ENCODE data around the gene LCN9. TPM values are rescaled to one million over a fixed set of nuclear protein-coding genes. Genes with fewer than 3 reads are reported as not detected.

The LCN9 gene
- not detected in 2 replicates for total RNA-seq

GRCh38 chr9:135662758-135663450, at the start of gene LCN9:
Gene LCN9 (plus strand): TSS chr9:135663309. CDS start chr9:135663322, 13 bp downstream.

DNA sequence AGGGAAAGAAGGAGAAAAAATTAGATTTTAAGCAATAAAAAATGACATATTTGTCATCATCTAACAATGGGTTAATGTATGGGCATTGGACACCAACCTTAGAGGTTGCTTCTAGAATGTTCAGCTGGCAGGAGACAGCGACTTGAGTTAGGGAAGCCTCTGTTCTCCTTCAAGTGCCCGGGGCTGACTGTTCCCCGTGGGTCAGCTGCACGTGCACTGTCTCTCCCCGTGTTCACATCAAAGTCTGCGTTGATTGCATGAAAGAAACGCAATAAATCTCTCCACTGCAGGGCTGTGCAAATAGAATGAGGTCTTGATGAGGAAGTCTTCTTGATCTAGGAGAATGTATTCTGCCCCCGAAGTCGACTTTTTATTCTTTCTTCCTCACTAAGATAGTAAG, 23.9 kb upstream of the LCN9 start, which contains the start of gene GLT6D1:
Gene GLT6D1 (minus strand): TSS at position 345 of the 400 bp plus-strand sequence. CDS start 353 bp downstream, outside the sequence.

GRCh38 chr9:135699440-135699839, 36.3 kb downstream of the LCN9 start, which contains the start of gene SOHLH1:
Gene SOHLH1 (minus strand): TSS chr9:135699481. CDS start chr9:135699467, 14 bp downstream.

GRCh38 chr9:135701959-135702721, 39.0 kb downstream of the LCN9 start, which contains the start of gene KCNT1:
Gene KCNT1 (plus strand): TSS chr9:135702185. CDS start chr9:135702259, 74 bp downstream.

Other genes with a start within 250 kb of the LCN9 start
- 11.5 and 17.8 TPM in 2 replicates for gene PPP1R26, start 183.5 kb upstream of the LCN9 start, total RNA-seq
- 10.8 and 15.1 TPM in 2 replicates for gene MRPS2, start 162.6 kb upstream of the LCN9 start, total RNA-seq
- not detected in 2 replicates for gene LCN1, start 141.9 kb upstream of the LCN9 start, total RNA-seq
- not detected in 2 replicates for gene OBP2A, start 117.2 kb upstream of the LCN9 start, total RNA-seq
- not detected in 2 replicates for gene PAEP, start 101.6 kb upstream of the LCN9 start, total RNA-seq
- not detected in 2 replicates for gene GLT6D1, start 23.8 kb upstream of the LCN9 start, total RNA-seq
- gene SOHLH1, start 36.2 kb downstream of the LCN9 start, total RNA-seq = not detected in 2 replicates
- gene KCNT1, start 38.9 kb downstream of the LCN9 start, total RNA-seq = not detected in 2 replicates
- 11.5 and 18.9 TPM in 2 replicates for gene CAMSAP1, start 244.2 kb downstream of the LCN9 start, total RNA-seq